ENCODE measurements around the gene GAS2L3. TPM values are rescaled to one million over a fixed set of nuclear protein-coding genes. Genes with fewer than 3 reads are reported as not detected.

GAS2L3 gene
- total RNA-seq (2022; extraction: Qiagen RNA extraction), result 4.9 to 9.8 TPM (median 9.2 TPM) in 5 replicates

GRCh38 chr12:100573292-100574186 lies at the start of gene GAS2L3:
Gene GAS2L3 (plus strand): TSS chr12:100573684. CDS start chr12:100594905, 21,221 bp downstream.

Other genes starting within 250 kb of the GAS2L3 start
- gene SLC17A8, start 216.6 kb upstream of the GAS2L3 start, total RNA-seq (2022; extraction: Qiagen RNA extraction), result 0.05 to 0.06 TPM in 2 of 5 replicates, not detected in the others
- 0.04 to 0.06 TPM (median 0.05 TPM) in 4 of 5 replicates, not detected in the other for gene NR1H4, start 99.8 kb upstream of the GAS2L3 start, total RNA-seq (2022; extraction: Qiagen RNA extraction)
- 0.05 to 0.08 TPM (median 0.07 TPM) in 4 of 5 replicates, not detected in the other for gene ANO4, start 221.1 kb downstream of the GAS2L3 start, total RNA-seq (2022; extraction: Qiagen RNA extraction)

Data from A549 treated with dexamethasone at 1 μM for 4 hours (cell line).